SK-N-SH treated with all-trans-retinoic acid at 6 μM for 48 hours (cell line): Measurements from ENCODE around the gene SPATS2L.

Source experiments
- ATAC-seq: fragments of 200-7000 bp; cut with Tn5 transposase; 3 replicates; pipeline ENCODE4 v1.9.1; 2020; ENCODE audit warnings: mild to moderate bottlenecking, moderate library complexity
- ARNTL ChIP-seq: fragments of 450-650 bp; formaldehyde crosslinking; IDR thresholded peaks from 2 replicates; pipeline ENCODE4 v1.5.0; 2020; ENCODE audit warnings: low read depth, mild to moderate bottlenecking, moderate library complexity, borderline replicate concordance
- BACH2 ChIP-seq: fragments of 250-450 bp; sonication (Bioruptor Pico); IDR thresholded peaks from 2 replicates; pipeline ENCODE4 v1.9.0; 2021; ENCODE audit warnings: mild to moderate bottlenecking, borderline replicate concordance
- CSDC2 ChIP-seq: fragments of 250-450 bp; sonication (Bioruptor Pico); IDR thresholded peaks from 2 replicates; pipeline ENCODE4 v1.5.0; 2020; ENCODE audit warnings: mild to moderate bottlenecking, moderate library complexity
- ESRRG ChIP-seq: fragments of 250-450 bp; sonication (Bioruptor Pico); IDR thresholded peaks from 2 replicates; pipeline ENCODE4 v1.6.1; 2021; ENCODE audit warnings: mild to moderate bottlenecking
- GLIS3 ChIP-seq: fragments of 250-450 bp; sonication (Bioruptor Pico); IDR thresholded peaks from 2 replicates; pipeline ENCODE4 v1.5.0; 2020; ENCODE audit warnings: mild to moderate bottlenecking, moderate library complexity
- ISL1 ChIP-seq: fragments of 250-450 bp; sonication (Bioruptor Pico); IDR thresholded peaks from 2 replicates; pipeline ENCODE4 v2.1.2; 2022; ENCODE audit warnings: mild to moderate bottlenecking, moderate library complexity
- OSR1 ChIP-seq: fragments of 250-450 bp; sonication (Bioruptor Pico); IDR thresholded peaks from 2 replicates; pipeline ENCODE4 v1.8.0; 2022; ENCODE audit warnings: moderate library complexity, mild to moderate bottlenecking, inconsistent platforms
- PPARA ChIP-seq: fragments of 250-450 bp; sonication (Bioruptor Pico); IDR thresholded peaks from 2 replicates; pipeline ENCODE4 v1.5.0; 2020; ENCODE audit warnings: mild to moderate bottlenecking, borderline replicate concordance
- RARB ChIP-seq: fragments of 250-450 bp; sonication (Bioruptor Pico); IDR thresholded peaks from 2 replicates; pipeline ENCODE4 v1.8.0; 2021; ENCODE audit warnings: mild to moderate bottlenecking, moderate library complexity
- SNAI2 ChIP-seq: fragments of 250-450 bp; sonication (Bioruptor Pico); IDR thresholded peaks from 2 replicates; pipeline ENCODE4 v1.5.0; 2020; ENCODE audit warnings: mild to moderate bottlenecking, moderate library complexity
- TCF4 ChIP-seq: fragments of 250-450 bp; sonication (Bioruptor Pico); IDR thresholded peaks from 2 replicates; pipeline ENCODE4 v1.8.0; 2021; ENCODE audit warnings: mild to moderate bottlenecking, moderate library complexity, borderline replicate concordance
- TOX ChIP-seq: fragments of 250-450 bp; sonication (Bioruptor Pico); IDR thresholded peaks from 2 replicates; pipeline ENCODE4 v1.8.0; 2021; ENCODE audit warnings: mild to moderate bottlenecking, moderate library complexity, borderline replicate concordance
- ZC3H10 ChIP-seq: fragments of 250-450 bp; sonication (Bioruptor Pico); IDR thresholded peaks from 2 replicates; pipeline ENCODE4 v1.5.1; 2021; ENCODE audit warnings: mild to moderate bottlenecking, moderate library complexity
- ZFP3 ChIP-seq: fragments of 250-450 bp; sonication (Bioruptor Pico); IDR thresholded peaks from 2 replicates; pipeline ENCODE4 v1.5.0; 2020; ENCODE audit warnings: mild to moderate bottlenecking, moderate library complexity
- ZFP30 ChIP-seq: fragments of 450-650 bp; formaldehyde crosslinking; IDR thresholded peaks from 2 replicates; pipeline ENCODE4 v1.5.0; 2022; ENCODE audit warnings: mild to moderate bottlenecking, moderate library complexity
- ZNF565 ChIP-seq: fragments of 450-650 bp; formaldehyde crosslinking; conservative IDR thresholded peaks from 2 replicates; pipeline ENCODE4 v1.5.0; 2020; ENCODE audit warnings: low read depth, mild to moderate bottlenecking, moderate library complexity
- ZNF8 ChIP-seq: fragments of 450-650 bp; formaldehyde crosslinking; IDR thresholded peaks from 2 replicates; pipeline ENCODE4 v1.5.0; 2020; ENCODE audit warnings: mild to moderate bottlenecking, moderate library complexity
- TF ChIP-seq, protein P1 (sequence below): fragments of 250-450 bp; sonication (Bioruptor Pico); IDR thresholded peaks from 2 replicates; pipeline ENCODE4 v1.5.1; 2020; ENCODE audit warnings: low read depth, mild to moderate bottlenecking, moderate library complexity
- TF ChIP-seq, protein P2 (sequence below): fragments of 250-450 bp; sonication (Bioruptor Pico); IDR thresholded peaks from 2 replicates; pipeline ENCODE4 v1.5.0; 2020; ENCODE audit warnings: mild to moderate bottlenecking, moderate library complexity
- TF ChIP-seq, protein P3 (sequence below): fragments of 250-450 bp; sonication (Bioruptor Pico); IDR thresholded peaks from 2 replicates; pipeline ENCODE4 v1.5.1; 2021; ENCODE audit warnings: mild to moderate bottlenecking, moderate library complexity
- TF ChIP-seq, protein P4 (sequence below): fragments of 250-450 bp; sonication (Bioruptor Pico); IDR thresholded peaks from 2 replicates; pipeline ENCODE4 v1.8.0; 2020; ENCODE audit warnings: mild to moderate bottlenecking, moderate library complexity, borderline replicate concordance
- TF ChIP-seq, protein P5 (sequence below): fragments of 250-450 bp; sonication (Bioruptor Pico); IDR thresholded peaks from 2 replicates; pipeline ENCODE4 v1.8.0; 2021; ENCODE audit warnings: low read depth, mild to moderate bottlenecking, moderate library complexity, borderline replicate concordance

The SPATS2L gene

DNA sequence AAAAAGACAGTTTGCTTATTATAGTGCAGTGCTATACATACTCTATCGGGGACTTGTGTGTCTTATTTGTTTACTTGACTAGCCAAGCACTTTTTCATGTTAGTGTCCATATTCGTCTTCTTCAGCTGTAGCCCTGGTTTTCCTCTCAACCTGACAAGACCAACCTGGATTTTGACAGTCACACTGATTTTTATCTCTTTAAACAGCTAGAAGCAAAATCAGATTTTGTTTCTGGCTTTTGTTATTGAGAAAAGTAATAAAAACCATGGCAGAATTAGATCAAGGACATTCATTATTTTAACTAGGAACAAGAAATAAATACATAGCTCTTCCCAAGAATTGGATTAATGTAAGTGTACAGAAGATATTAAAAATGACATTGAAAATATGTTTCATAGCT, 56.8 kb downstream of the SPATS2L start:
- TF ChIP-seq ISL1 (CRISPR knock-in tag) (peak; percentile 56), ARNTL (CRISPR knock-in tag) (no peak), ZNF8 (CRISPR knock-in tag) (no peak), TCF4 (CRISPR knock-in tag) (peak; percentile 57; the same call in 1 of the 2 replicates), SNAI2 (CRISPR knock-in tag) (no peak), TOX (CRISPR knock-in tag) (peak; percentile 29; the same call in 1 of the 2 replicates), BACH2 (no peak)
- TF ChIP-seq, protein P1, sequence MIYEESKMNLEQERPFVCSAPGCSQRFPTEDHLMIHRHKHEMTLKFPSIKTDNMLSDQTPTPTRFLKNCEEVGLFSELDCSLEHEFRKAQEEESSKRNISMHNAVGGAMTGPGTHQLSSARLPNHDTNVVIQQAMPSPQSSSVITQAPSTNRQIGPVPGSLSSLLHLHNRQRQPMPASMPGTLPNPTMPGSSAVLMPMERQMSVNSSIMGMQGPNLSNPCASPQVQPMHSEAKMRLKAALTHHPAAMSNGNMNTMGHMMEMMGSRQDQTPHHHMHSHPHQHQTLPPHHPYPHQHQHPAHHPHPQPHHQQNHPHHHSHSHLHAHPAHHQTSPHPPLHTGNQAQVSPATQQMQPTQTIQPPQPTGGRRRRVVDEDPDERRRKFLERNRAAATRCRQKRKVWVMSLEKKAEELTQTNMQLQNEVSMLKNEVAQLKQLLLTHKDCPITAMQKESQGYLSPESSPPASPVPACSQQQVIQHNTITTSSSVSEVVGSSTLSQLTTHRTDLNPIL, result no peak
- TF ChIP-seq, protein P2, sequence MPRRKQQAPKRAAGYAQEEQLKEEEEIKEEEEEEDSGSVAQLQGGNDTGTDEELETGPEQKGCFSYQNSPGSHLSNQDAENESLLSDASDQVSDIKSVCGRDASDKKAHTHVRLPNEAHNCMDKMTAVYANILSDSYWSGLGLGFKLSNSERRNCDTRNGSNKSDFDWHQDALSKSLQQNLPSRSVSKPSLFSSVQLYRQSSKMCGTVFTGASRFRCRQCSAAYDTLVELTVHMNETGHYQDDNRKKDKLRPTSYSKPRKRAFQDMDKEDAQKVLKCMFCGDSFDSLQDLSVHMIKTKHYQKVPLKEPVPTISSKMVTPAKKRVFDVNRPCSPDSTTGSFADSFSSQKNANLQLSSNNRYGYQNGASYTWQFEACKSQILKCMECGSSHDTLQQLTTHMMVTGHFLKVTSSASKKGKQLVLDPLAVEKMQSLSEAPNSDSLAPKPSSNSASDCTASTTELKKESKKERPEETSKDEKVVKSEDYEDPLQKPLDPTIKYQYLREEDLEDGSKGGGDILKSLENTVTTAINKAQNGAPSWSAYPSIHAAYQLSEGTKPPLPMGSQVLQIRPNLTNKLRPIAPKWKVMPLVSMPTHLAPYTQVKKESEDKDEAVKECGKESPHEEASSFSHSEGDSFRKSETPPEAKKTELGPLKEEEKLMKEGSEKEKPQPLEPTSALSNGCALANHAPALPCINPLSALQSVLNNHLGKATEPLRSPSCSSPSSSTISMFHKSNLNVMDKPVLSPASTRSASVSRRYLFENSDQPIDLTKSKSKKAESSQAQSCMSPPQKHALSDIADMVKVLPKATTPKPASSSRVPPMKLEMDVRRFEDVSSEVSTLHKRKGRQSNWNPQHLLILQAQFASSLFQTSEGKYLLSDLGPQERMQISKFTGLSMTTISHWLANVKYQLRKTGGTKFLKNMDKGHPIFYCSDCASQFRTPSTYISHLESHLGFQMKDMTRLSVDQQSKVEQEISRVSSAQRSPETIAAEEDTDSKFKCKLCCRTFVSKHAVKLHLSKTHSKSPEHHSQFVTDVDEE (CRISPR knock-in tag), result peak; percentile 69; the same call in 1 of the 2 replicates
- TF ChIP-seq, protein P3, sequence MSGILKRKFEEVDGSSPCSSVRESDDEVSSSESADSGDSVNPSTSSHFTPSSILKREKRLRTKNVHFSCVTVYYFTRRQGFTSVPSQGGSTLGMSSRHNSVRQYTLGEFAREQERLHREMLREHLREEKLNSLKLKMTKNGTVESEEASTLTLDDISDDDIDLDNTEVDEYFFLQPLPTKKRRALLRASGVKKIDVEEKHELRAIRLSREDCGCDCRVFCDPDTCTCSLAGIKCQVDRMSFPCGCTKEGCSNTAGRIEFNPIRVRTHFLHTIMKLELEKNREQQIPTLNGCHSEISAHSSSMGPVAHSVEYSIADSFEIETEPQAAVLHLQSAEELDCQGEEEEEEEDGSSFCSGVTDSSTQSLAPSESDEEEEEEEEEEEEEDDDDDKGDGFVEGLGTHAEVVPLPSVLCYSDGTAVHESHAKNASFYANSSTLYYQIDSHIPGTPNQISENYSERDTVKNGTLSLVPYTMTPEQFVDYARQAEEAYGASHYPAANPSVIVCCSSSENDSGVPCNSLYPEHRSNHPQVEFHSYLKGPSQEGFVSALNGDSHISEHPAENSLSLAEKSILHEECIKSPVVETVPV (CRISPR knock-in tag), result no peak
- peak; percentile 22; the same call in 1 of the 3 replicates for ATAC-seq

DNA sequence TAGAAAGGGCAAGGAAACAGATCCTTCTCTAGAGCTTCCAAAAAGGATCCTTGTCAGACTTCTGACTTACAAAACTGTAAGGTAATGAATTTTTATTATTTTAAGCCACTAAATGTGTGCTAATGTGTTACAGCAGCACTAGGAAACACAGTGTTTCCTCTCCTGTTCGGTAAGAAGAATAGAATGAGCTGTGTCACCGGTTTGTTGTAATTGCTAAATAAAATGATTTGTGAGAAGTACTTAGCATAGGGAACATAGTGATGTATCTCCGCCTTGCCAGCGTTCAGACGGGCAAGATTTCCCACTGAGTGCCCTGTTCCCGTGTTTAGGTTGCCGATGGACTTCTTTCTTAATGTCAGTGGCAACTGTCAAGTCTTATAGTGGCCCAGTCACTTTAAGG, 57.6 kb downstream of the SPATS2L start:
- TF ChIP-seq GLIS3 (no peak), ISL1 (CRISPR knock-in tag) (no peak), BACH2 (no peak), CSDC2 (no peak), ZFP30 (CRISPR knock-in tag) (no peak), ZC3H10 (CRISPR knock-in tag) (no peak), RARB (CRISPR knock-in tag) (no peak), ZFP3 (CRISPR knock-in tag) (no peak), OSR1 (CRISPR knock-in tag) (no peak), ARNTL (CRISPR knock-in tag) (no peak), TCF4 (CRISPR knock-in tag) (no peak)
- TF ChIP-seq, protein P4, sequence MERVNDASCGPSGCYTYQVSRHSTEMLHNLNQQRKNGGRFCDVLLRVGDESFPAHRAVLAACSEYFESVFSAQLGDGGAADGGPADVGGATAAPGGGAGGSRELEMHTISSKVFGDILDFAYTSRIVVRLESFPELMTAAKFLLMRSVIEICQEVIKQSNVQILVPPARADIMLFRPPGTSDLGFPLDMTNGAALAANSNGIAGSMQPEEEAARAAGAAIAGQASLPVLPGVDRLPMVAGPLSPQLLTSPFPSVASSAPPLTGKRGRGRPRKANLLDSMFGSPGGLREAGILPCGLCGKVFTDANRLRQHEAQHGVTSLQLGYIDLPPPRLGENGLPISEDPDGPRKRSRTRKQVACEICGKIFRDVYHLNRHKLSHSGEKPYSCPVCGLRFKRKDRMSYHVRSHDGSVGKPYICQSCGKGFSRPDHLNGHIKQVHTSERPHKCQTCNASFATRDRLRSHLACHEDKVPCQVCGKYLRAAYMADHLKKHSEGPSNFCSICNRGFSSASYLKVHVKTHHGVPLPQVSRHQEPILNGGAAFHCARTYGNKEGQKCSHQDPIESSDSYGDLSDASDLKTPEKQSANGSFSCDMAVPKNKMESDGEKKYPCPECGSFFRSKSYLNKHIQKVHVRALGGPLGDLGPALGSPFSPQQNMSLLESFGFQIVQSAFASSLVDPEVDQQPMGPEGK, result no peak
- TF ChIP-seq, protein P5, sequence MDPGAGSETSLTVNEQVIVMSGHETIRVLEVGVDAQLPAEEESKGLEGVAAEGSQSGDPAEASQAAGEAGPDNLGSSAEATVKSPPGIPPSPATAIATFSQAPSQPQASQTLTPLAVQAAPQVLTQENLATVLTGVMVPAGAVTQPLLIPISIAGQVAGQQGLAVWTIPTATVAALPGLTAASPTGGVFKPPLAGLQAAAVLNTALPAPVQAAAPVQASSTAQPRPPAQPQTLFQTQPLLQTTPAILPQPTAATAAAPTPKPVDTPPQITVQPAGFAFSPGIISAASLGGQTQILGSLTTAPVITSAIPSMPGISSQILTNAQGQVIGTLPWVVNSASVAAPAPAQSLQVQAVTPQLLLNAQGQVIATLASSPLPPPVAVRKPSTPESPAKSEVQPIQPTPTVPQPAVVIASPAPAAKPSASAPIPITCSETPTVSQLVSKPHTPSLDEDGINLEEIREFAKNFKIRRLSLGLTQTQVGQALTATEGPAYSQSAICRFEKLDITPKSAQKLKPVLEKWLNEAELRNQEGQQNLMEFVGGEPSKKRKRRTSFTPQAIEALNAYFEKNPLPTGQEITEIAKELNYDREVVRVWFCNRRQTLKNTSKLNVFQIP (CRISPR knock-in tag), result no peak

DNA sequence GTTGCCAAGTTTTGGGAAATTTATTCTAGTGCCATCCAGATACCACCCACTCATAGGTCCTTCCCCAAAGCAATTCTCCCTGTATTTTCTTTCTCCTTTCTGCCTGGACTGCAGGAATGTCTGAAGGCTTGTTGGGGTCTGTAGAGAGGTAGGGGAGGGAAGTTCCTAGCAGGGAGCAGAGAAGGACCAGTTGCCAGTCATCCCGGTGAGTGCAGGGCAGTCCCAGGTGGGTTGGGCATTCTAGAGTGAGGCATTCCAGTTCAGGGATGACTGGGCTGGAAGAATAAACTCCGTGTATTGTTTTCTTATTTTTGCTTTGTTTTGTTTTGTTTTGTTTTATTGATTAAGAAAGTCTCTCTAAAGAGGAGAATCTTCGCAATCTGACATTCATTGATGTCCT, 58.1 kb downstream of the SPATS2L start:
- ATAC-seq, result no peak
- TF ChIP-seq GLIS3, result no peak
- TF ChIP-seq ZNF565 (CRISPR knock-in tag), result no peak
- no peak for TF ChIP-seq TCF4 (CRISPR knock-in tag)
- TF ChIP-seq OSR1 (CRISPR knock-in tag), result no peak
- TF ChIP-seq, protein P2 (CRISPR knock-in tag), result no peak
- no peak for TF ChIP-seq ZFP3 (CRISPR knock-in tag)
- no peak for TF ChIP-seq PPARA (CRISPR knock-in tag)
- no peak for TF ChIP-seq ESRRG (CRISPR knock-in tag)
- TF ChIP-seq ISL1 (CRISPR knock-in tag), result no peak
- TF ChIP-seq BACH2, result no peak
- TF ChIP-seq TOX (CRISPR knock-in tag), result no peak
- TF ChIP-seq RARB (CRISPR knock-in tag), result no peak
- no peak for TF ChIP-seq SNAI2 (CRISPR knock-in tag)
- no peak for TF ChIP-seq CSDC2
- TF ChIP-seq ZFP30 (CRISPR knock-in tag), result no peak
- TF ChIP-seq ZC3H10 (CRISPR knock-in tag), result no peak

More for the DNA sequence above, 57.6 kb downstream of the SPATS2L start:
- ATAC-seq, result no peak
